ENCODE measurements around the gene NALCN. TPM values are rescaled to one million over a fixed set of nuclear protein-coding genes. Genes with fewer than 3 reads are reported as not detected.

Gene NALCN
- total RNA-seq, 2 donors from 2014 or later, result 26.9 to 28.6 TPM

- Histone ChIP-seq H3K4me1 (ENCODE audit: control insufficient read depth in 1 of 2, low read depth in 2 of 2) (no peaks in the 10 kb centered on the region), H3K36me3 (no peaks in the 10 kb centered on the region), H3K9me3 (no peaks in the 10 kb centered on the region), H3K4me3 (no peak overlapping the region), H3K27ac (no peak overlapping the region), H3K27me3 (replicated peaks; ENCODE audit: insufficient read depth) (no peaks in the 10 kb centered on the region)
- no peak for TF ChIP-seq CTCF (IDR thresholded peaks at IDR 0.05)
- ATAC-seq (ENCODE audit: insufficient number of reproducible peaks, low FRiP score, low read depth) (no peak), DNase-seq (ENCODE audit: low spot score) (no peak)
Measured at GRCh38 chr13:101291206-101291605, 125.1 kb downstream of the NALCN start.

GRCh38 chr13:101289764-101290163 lies 126.5 kb downstream of the NALCN start:
- no peak for TF ChIP-seq CTCF (IDR thresholded peaks at IDR 0.05)
- no peak overlapping the region for H3K27ac ChIP-seq
- no peaks in the 10 kb centered on the region for H3K9me3 ChIP-seq
- no peaks in the 10 kb centered on the region for H3K36me3 ChIP-seq
- H3K27me3 ChIP-seq (replicated peaks; ENCODE audit: insufficient read depth), result no peaks in the 10 kb centered on the region
- DNase-seq (ENCODE audit: low spot score) (no peak), ATAC-seq (ENCODE audit: insufficient number of reproducible peaks, low FRiP score, low read depth) (no peak)
- no peak overlapping the region for H3K4me3 ChIP-seq
- H3K4me1 ChIP-seq (ENCODE audit: control insufficient read depth in 1 of 2, low read depth in 2 of 2), result no peaks in the 10 kb centered on the region

DNA sequence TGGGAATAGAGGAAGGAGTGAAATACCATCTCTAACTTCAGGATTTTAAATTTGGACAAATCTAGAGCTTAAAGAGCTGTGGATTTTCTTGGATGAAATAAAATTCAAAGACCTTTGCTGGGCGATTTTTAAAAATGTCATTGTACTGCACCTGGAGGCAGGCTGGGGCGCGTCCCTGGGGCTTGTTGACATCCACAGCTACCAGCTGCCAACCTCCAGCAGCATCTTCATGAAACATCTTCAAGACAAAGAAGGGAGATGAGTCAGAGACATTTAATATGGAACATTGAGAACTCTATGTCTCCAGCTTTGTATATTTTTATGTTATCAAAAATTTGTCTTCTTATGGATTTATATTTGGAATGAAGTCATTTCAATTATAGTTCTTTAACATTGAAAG lies 132.5 kb downstream of the NALCN start:
- no peaks in the 10 kb centered on the region for H3K36me3 ChIP-seq
- no peaks in the 10 kb centered on the region for H3K27me3 ChIP-seq (replicated peaks; ENCODE audit: insufficient read depth)
- ATAC-seq (ENCODE audit: insufficient number of reproducible peaks, low FRiP score, low read depth), result no peak
- no peak overlapping the region for H3K4me3 ChIP-seq
- H3K4me1 ChIP-seq (ENCODE audit: control insufficient read depth in 1 of 2, low read depth in 2 of 2), result no peaks in the 10 kb centered on the region
- no peak for DNase-seq (ENCODE audit: low spot score)
- no peak for TF ChIP-seq CTCF (IDR thresholded peaks at IDR 0.05)
- H3K27ac ChIP-seq, result no peak overlapping the region
- no peaks in the 10 kb centered on the region for H3K9me3 ChIP-seq

- H3K4me1 ChIP-seq (ENCODE audit: control insufficient read depth in 1 of 2, low read depth in 2 of 2), result no peaks in the 10 kb centered on the region
- H3K27me3 ChIP-seq (replicated peaks; ENCODE audit: insufficient read depth), result no peaks in the 10 kb centered on the region
- TF ChIP-seq CTCF (IDR thresholded peaks at IDR 0.05), result no peak
- DNase-seq (ENCODE audit: low spot score) (no peak), ATAC-seq (ENCODE audit: insufficient number of reproducible peaks, low FRiP score, low read depth) (no peak)
- H3K27ac ChIP-seq, result no peak overlapping the region
- no peaks in the 10 kb centered on the region for H3K9me3 ChIP-seq
- H3K36me3 ChIP-seq, result no peaks in the 10 kb centered on the region
- no peak overlapping the region for H3K4me3 ChIP-seq
Measured at GRCh38 chr13:101272886-101273285, 143.4 kb downstream of the NALCN start.

GRCh38 chr13:101271681-101272245 lies 144.5 kb downstream of the NALCN start:
- Histone ChIP-seq H3K4me1 (ENCODE audit: control insufficient read depth in 1 of 2, low read depth in 2 of 2) (no peaks in the 10 kb centered on the region), H3K27me3 (replicated peaks; ENCODE audit: insufficient read depth) (no peaks in the 10 kb centered on the region), H3K36me3 (no peaks in the 10 kb centered on the region), H3K27ac (no peak overlapping the region), H3K9me3 (no peaks in the 10 kb centered on the region), H3K4me3 (no peak overlapping the region)
- DNase-seq (ENCODE audit: low spot score), result no peak
- TF ChIP-seq CTCF (IDR thresholded peaks at IDR 0.05), result no peak
- no peak for ATAC-seq (ENCODE audit: insufficient number of reproducible peaks, low FRiP score, low read depth)
